GM10248 (cell line): ENCODE results near the gene ARHGAP24.
"Not testable (repeated sequence)": the region's sequence is repeated elsewhere in the genome, so short reads cannot be mapped to it uniquely, and the experiment has no call there.

Experiments used
- CTCF ChIA-PET: fragments of 300-600 bp; sonication (Branson Sonifier 250); formaldehyde crosslinking; extraction: SDS; loops from one replicate; lab custom pipeline; 2021; ENCODE audit warnings: antibody characterized with exemption; lab: Yijun Ruan, JAX
- POLR2A ChIA-PET: fragments of 350-650 bp; sonication (Branson Sonifier 250); formaldehyde crosslinking; extraction: SDS; loops from one replicate; lab custom pipeline; 2020; ENCODE audit warnings: antibody characterized with exemption; lab: Yijun Ruan, JAX
- DNase-seq: peaks from one replicate; pipeline ENCODE4 v3.0.0; 2012; ENCODE audit errors: extremely low spot score
- CTCF ChIP-seq: IDR thresholded peaks from 2 replicates; pipeline ENCODE4 v1.5.1; 2012; ENCODE audit warnings: mild to moderate bottlenecking, low read depth; ENCODE audit errors: extremely low read depth, missing control alignments, control extremely low read depth

ARHGAP24 gene

DNA sequence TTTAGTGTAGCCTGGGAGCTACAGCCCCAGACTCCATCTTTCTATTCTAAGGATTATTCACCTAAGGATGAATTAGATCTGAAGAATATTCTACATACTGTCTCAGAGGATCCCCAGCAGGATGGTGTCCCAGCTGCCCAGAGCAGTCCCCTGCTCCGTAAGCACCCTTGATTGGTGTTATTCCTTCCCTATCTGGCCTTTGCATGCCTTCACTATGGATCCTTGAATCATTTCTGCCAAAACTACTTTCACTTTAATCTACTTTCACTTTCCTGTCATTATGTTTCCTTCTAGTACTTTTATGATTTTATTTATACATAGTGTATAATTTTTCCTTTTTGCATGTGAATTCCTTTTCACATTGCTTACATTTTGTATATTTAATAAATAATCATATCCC, 39.2 kb downstream of the ARHGAP24 start:
- no peak for TF ChIP-seq CTCF
- ChIA-PET CTCF (interaction anchor here (1.1 kb wide), 1 partner anchor 15 kb away, joined by 3 read pairs; no protein-coding TSS in a partner anchor), POLR2A (no interaction called here)
- DNase-seq = no peak

DNA sequence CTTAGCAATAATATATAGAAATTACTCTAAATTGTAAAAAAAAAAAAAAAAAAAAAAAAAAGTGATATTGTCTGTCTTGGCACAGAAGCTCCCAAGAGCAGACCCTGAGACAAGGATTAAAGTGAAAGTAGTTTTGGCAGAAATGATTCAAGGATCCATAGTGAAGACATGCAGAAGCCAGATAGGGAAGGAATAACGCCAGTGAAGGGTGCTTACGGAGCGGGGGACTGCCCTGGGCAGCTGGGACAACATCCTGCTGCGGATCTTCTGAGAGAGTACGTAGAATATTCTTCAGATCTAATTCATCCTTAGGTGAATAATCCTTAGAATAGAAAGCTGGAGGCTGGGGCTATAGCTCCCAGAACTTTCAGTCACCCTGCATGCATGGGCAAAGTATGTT, 39.8 kb downstream of the ARHGAP24 start:
- CTCF ChIA-PET = interaction anchor here (1.1 kb wide), 1 partner anchor 14 kb away, joined by 3 read pairs; no protein-coding TSS in a partner anchor

DNA sequence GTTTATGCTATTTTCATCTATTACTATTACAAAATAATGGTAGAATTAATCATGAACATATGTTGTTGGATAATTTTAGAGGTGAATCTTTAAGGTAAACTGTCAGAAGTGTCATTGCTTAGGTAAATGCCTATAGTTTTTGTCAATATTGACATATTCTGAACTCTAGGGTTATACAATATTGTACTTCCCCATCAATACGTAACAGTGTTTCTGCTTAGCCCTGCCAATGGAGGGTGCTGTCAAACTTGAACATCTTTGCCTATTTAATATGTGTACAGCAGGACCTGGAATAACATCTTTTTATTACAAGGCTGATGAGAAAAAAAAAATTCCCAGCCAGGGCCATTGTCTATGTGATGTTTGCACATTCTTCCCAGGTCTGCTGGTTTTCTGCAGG, 40.8 kb downstream of the ARHGAP24 start:
- no peak for TF ChIP-seq CTCF
- DNase-seq = no peak
- ChIA-PET POLR2A (no interaction called here), CTCF (no interaction called here)

More for the DNA sequence above, 39.8 kb downstream of the ARHGAP24 start:
- POLR2A ChIA-PET = no interaction called here
- DNase-seq = no peak
- TF ChIP-seq CTCF = no peak

DNA sequence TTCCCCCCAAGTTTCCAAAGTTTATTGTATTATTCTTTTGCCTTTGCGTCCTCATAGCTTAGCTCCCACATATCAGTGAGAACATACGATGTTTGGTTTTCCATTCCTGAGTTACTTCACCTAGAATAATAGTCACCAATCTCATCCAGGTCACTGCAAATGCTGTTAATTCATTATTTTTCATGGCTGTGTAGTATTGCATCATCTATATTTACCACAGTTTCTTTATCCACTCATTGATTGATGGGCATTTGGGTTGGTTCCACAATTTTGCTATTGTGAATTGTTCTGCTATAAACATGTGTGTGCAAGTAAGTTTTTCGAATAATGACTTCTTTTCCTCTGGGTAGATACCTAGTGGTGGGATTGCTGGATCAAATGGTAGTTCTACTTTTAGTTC, 43.6 kb downstream of the ARHGAP24 start:
- POLR2A ChIA-PET, DNase-seq: not testable (repeated sequence)
- CTCF ChIA-PET = interaction anchor here (1.0 kb wide), 1 partner anchor 10 kb away, joined by 3 read pairs; no protein-coding TSS in a partner anchor

DNA sequence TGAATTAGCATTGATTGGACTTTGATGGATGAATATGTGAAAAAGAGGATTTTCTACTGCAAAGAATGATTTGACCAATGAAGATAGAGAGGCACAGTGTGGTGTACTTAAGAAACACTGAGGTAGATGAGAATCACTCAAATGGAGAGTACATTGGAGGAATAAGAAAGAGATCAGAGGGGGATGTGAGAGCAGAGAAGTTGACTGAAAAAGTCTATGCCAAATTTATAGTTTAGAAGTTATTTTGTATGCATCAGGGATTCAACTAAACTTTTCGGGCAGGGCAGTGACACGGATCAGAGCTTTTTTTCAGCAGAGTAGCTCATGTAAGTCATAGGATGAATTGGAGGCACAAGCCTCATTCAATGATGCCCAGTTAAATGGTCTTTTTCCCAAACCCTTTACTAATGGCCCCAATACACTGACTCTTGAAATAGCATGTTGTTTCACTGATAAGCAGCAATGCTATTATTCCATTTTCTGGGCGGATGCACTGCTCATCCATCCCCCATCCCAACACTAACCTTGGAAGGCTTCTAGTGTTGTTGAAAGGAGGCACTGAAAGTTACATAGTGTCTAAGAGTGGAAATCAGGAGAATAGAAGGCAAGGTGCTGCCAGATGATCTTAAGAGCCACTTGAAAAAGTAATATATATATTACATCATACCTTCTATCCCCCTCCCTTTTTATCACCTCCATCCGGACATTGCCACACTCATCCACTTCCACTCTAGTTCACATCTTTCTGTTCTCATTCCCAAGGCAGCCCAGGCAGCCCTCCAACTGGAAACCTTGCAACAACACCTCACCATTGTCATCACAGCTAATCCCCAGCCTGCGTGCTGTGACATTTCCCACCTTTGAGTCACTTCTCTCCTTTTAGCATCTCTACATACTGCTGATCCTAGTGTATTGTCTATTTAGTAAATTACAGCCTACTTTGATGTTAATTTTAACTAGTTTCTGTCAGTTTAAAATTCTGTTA, 46.1 kb downstream of the ARHGAP24 start:
- ChIA-PET POLR2A (no interaction called here), CTCF (interaction anchor here (1.4 kb wide), 1 partner anchor 13 kb away, joined by 3 read pairs; no protein-coding TSS in a partner anchor)
- TF ChIP-seq CTCF = no peak
- no peak for DNase-seq

DNA sequence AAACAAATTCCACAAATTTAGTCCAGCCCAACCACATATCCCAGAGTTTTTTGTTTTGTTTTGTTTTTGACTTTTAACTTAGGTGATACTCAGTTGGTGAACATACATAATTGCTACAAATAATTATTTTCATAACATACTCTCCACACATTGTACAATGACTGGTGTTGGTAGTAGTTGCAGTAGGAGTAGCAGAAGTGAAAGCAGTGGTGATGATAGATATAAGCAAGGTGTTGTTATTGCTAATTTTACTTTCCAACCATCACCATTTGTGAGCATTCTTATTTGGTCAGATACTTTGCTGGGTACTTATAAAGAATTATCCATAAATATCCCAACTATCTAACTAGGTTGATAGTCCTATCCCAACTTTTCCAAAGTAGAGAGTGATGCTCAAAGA, 47.3 kb downstream of the ARHGAP24 start:
- peak; percentile 7 for DNase-seq
- no peak for TF ChIP-seq CTCF
- POLR2A ChIA-PET = no interaction called here
- CTCF ChIA-PET = interaction anchor here (1.0 to 1.4 kb wide), 2 partner anchors 14 to 220 kb away, joined by 3 read pairs; no protein-coding TSS in a partner anchor

DNA sequence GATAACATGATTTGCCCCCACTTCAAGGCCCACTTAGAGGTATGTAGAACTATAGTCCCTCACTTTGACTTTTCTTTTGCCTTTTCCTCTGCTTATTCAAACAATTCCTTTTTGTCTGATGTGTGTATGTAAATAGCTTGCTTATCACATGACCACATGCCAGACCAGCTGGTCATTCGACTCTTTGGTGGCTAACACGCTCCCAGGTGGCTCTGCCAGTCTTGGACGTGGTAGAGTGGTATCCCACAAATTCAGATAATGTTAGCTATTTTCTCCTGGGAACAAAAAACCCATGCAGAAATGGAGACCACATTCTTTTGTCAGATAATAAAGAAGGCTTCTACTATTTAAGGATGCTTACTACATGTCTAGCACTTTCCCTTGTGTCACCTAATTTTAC, 47.9 kb downstream of the ARHGAP24 start:
- no peak for DNase-seq
- no peak for TF ChIP-seq CTCF
- ChIA-PET POLR2A (no interaction called here), CTCF (interaction anchor here (1.0 kb wide), 1 partner anchor 219 kb away, joined by 3 read pairs; no protein-coding TSS in a partner anchor)
